GM12873 (cell line): ENCODE data around the gene P2RX3.

Experiments used
- TF ChIP-seq, protein P1 (sequence below): IDR thresholded peaks from 2 replicates; pipeline ENCODE4 v1.5.1; 2012; ENCODE audit warnings: low read depth, mild to moderate bottlenecking, moderate library complexity, low read length, control low read depth; ENCODE audit not compliant: insufficient read depth; ENCODE audit errors: missing control alignments

The P2RX3 gene

DNA sequence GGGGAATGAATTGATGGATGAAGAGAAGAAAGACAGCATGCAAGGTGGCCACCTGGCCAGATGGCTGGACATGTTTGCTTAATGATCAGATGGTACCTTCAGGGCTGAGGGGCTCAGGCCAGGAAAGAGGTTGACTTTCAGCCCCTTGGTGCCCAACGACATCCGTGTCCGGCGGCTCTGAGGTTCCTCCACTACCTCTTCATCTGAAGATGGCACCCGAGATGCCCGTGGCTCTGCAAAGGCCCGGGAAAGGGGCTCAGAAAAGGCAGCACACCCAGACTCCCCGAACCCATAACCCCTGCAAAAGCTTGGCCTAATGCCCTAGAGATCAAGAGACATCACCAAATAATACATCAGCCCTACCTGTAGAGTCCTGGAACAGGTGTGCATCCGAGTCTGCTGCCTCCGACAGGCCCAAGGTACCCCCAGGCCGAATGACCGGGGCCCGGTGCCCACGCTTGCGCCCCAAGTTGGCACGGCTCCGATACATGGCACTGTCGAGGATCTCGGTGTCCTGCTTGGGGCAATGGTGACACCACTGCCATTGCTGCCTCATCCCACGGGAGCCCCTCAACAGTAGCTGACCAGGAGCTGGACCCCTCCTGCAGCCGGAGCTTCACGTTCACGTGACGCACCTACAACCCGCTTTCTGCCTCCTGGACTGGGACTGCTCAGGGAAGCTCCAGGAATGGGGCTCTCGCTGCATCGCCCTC, 36.3 kb upstream of the P2RX3 start:
- TF ChIP-seq, protein P1, sequence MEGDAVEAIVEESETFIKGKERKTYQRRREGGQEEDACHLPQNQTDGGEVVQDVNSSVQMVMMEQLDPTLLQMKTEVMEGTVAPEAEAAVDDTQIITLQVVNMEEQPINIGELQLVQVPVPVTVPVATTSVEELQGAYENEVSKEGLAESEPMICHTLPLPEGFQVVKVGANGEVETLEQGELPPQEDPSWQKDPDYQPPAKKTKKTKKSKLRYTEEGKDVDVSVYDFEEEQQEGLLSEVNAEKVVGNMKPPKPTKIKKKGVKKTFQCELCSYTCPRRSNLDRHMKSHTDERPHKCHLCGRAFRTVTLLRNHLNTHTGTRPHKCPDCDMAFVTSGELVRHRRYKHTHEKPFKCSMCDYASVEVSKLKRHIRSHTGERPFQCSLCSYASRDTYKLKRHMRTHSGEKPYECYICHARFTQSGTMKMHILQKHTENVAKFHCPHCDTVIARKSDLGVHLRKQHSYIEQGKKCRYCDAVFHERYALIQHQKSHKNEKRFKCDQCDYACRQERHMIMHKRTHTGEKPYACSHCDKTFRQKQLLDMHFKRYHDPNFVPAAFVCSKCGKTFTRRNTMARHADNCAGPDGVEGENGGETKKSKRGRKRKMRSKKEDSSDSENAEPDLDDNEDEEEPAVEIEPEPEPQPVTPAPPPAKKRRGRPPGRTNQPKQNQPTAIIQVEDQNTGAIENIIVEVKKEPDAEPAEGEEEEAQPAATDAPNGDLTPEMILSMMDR = no peak

DNA sequence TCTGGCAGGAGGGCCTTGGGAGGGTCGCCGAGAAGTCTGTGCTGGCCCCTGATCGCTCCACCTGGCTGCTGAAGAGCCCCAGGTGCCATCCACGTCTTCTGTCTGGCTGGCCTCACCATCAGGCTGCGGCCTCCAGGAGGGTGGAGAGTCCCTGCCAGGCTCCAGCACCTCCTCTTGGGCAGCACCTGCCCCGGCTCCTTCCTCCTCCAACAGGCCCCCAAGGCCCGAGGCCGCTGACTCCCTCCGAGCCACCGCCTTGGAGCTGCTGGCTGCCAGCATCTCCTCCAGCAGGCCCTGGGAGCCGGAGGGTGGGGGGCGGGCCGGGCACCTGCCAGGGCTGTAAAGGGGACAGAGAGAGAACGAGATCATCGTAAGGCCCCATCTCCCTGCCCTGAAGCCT, 35.7 kb upstream of the P2RX3 start:
- TF ChIP-seq, protein P1 = no peak

DNA sequence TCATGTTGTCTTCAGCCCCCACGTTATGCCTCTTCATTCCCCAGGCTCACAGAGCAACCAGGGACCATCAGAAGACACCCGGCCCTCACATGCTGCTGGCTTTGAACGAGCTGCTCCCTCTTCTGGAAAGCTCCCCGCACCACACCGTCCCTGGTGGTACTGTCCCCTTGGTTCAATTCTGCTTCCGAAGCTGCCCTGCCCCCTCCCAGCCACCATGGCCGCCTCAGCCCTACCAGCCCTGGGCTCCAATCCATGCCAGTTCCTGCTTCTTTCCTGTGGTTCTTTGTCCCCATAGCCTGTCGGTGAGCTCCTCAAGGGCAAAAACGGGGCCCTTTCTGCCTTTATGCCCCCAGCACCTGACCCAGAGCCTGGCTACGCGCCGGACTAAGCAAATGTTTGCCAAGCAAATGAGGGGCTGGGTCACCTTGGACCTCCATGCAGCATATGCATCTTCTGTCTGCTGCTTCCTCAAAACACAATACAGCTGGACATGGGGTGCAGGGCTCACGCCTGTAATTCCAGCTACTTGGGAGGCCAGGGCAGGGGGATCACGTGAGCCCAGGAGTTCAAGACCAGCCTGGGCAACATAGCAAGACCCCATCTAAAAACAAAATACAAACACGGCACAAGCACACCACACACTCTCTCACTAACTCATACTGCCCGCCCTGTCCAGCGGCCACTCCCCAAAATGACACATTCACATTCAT, 34.7 kb upstream of the P2RX3 start:
- TF ChIP-seq, protein P1 = no peak

DNA sequence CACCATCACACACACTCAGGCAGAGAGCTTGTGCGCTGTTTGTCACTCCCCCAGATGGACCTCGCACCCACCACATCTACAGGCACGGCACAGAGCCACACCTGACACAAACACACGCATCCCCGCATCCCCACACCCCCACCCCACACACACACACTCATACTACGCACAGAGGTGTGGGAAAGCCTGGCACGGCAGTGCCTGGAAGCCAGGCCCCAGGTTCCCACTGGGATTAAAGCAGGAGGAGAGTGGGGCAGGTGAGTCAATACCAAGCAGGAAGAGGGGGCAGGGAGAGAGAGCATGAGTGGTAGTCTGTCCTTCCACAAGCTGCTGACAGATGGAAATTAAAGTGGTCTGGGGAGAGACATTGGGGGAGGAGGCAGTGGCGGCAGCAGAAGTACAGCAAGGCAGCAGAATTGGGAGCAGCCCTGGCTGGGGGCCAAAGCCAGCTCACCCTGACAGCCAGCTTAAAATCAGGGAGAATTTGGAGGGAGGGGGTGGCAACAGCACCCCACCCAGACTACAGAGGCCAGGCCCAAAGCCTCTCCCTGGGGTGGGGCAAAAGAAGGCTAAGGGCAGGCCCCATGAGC, 34.1 kb upstream of the P2RX3 start:
- TF ChIP-seq, protein P1 = no peak

DNA sequence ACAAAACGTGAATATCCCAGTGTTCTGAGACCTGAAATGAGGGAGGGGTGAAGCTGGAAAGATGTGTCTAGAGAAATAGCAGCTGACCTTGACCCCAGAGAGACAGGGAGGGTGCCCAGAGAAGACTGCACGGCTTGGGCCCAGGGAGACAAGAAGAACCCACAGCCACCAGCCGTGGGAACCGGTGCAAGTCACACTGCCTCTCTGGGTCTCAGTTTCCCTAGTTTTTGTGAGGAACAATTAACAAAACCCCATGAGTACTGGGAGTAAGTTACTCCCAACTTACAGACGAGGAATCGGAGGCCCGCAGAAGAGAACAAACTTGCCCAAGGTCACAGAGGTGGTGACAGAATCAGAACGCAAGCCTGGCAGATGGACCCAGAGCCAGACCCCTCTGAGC, 32.6 kb upstream of the P2RX3 start:
- TF ChIP-seq, protein P1 = no peak

DNA sequence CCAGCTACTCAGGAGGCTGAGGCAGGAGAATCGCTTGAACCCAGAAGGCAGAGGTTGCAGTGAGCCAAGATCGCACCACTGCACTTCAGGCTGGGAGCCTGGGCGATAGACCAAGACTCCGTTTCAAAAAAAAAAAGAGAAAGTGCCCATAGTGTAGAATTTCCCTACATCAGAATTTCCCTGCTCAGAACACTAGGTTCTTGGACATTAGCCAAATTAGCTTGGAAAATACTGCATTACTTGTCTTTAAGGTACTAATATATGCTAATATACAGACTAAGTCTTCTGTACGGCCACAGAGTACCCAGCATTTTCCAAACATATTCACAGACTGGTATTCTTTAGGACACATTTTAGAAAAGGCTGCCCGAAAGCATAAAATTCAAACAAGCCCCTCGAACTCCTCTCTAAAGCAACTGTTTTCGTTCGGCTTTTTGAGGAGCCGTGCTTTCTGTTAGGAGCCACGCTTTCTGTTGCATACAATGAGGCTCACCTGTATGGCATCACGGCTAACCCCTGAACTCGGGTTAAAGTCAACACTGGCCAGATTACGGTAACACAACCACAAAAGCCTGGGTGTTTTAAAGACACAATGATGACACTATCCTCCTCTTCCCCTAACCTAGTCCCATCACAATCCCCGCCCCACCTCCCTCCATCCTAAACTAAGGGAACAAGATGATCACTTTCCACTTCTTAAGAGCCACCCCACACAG, 31.8 kb upstream of the P2RX3 start:
- TF ChIP-seq, protein P1 = no peak
